ENCODE measurements around the gene DIAPH3. TPM values are rescaled to one million over a fixed set of nuclear protein-coding genes. Genes with fewer than 3 reads are reported as not detected.

Gene DIAPH3
- total RNA-seq, 1 experiment from 2014 or later, result 27.6 TPM

GRCh38 chr13:60019119-60019993, 144.4 kb downstream of the DIAPH3 start (continued):
- TF ChIP-seq ZNF396 (CRISPR knock-in tag; IDR thresholded peaks at IDR 0.05; ENCODE audit: borderline replicate concordance), result no peak
- TF ChIP-seq HMGA2 (CRISPR knock-in tag; IDR thresholded peaks at IDR 0.05), result no peak
- TF ChIP-seq GABPB1 (CRISPR knock-in tag; IDR thresholded peaks at IDR 0.05), result no peak

GRCh38 chr13:60018536-60018935, 145.2 kb downstream of the DIAPH3 start:
- Mint-ChIP-seq H3K4me1 (no peaks in the 10 kb centered on the region), H3K4me3 (no peak overlapping the region), H3K27me3 (ENCODE audit: low read depth) (no peaks in the 10 kb centered on the region), H3K27ac (no peak overlapping the region), H3K9me3 (no peaks in the 10 kb centered on the region), H3K36me3 (no peaks in the 10 kb centered on the region)
- ATAC-seq (no peak), DNase-seq (ENCODE audit: low spot score) (no peak)
- ChIA-PET POLR2A (no interaction called here), CTCF (no interaction called here)
- no peak for TF ChIP-seq ATF2 (CRISPR knock-in tag; IDR thresholded peaks at IDR 0.05; ENCODE audit: borderline replicate concordance, low read depth)
- no peak for TF ChIP-seq KAT7 (CRISPR knock-in tag; IDR thresholded peaks at IDR 0.05; ENCODE audit: borderline replicate concordance)
- TF ChIP-seq TP53 (CRISPR knock-in tag; IDR thresholded peaks at IDR 0.05), result no peak
- TF ChIP-seq, protein P1, sequence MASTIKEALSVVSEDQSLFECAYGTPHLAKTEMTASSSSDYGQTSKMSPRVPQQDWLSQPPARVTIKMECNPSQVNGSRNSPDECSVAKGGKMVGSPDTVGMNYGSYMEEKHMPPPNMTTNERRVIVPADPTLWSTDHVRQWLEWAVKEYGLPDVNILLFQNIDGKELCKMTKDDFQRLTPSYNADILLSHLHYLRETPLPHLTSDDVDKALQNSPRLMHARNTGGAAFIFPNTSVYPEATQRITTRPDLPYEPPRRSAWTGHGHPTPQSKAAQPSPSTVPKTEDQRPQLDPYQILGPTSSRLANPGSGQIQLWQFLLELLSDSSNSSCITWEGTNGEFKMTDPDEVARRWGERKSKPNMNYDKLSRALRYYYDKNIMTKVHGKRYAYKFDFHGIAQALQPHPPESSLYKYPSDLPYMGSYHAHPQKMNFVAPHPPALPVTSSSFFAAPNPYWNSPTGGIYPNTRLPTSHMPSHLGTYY (CRISPR knock-in tag; IDR thresholded peaks at IDR 0.05), result no peak
- no peak for TF ChIP-seq ZSCAN18 (CRISPR knock-in tag; IDR thresholded peaks at IDR 0.05)
- TF ChIP-seq E2F4 (CRISPR knock-in tag; IDR thresholded peaks at IDR 0.05; ENCODE audit: borderline replicate concordance, low read depth), result no peak
- TF ChIP-seq NFATC4 (CRISPR knock-in tag; IDR thresholded peaks at IDR 0.05), result no peak
- no peak for TF ChIP-seq NR2C2 (CRISPR knock-in tag; IDR thresholded peaks at IDR 0.05)
- TF ChIP-seq PREB (CRISPR knock-in tag; IDR thresholded peaks at IDR 0.05; ENCODE audit: borderline replicate concordance), result no peak
- no peak for TF ChIP-seq SP1 (CRISPR knock-in tag; conservative IDR thresholded peaks at IDR 0.05)
- no peak for TF ChIP-seq OVOL2 (CRISPR knock-in tag; IDR thresholded peaks at IDR 0.05; ENCODE audit: borderline replicate concordance)

DNA sequence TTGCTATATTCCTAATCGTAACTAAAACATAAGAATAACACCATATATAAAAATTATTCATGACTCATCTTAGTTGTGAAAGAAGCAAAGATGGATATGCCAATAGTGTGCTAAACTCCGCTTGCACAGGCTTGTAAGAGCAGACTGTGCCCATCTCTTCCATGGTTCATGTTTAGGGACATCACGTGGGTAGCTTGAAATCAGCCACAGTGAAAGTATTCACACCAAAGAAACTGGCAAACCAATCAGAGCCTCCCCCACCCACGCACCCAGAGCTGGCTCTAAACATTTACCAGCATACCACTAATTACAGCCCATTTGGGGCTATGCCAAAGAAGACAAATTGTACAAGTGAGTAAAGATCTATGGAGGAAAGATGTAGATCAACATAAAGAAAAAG, 147.5 kb downstream of the DIAPH3 start:
- no peaks in the 10 kb centered on the region for H3K9me3 Mint-ChIP-seq
- TF ChIP-seq, protein P1 (CRISPR knock-in tag; IDR thresholded peaks at IDR 0.05), result no peak
- TF ChIP-seq E2F4 (CRISPR knock-in tag; IDR thresholded peaks at IDR 0.05; ENCODE audit: borderline replicate concordance, low read depth) (no peak), FOXJ3 (CRISPR knock-in tag; IDR thresholded peaks at IDR 0.05; ENCODE audit: borderline replicate concordance) (no peak), PRRX2 (CRISPR knock-in tag; IDR thresholded peaks at IDR 0.05) (no peak), ZNF232 (CRISPR knock-in tag; IDR thresholded peaks at IDR 0.05) (no peak), MYBL2 (CRISPR knock-in tag; IDR thresholded peaks at IDR 0.05) (no peak), NFE2L1 (CRISPR knock-in tag; IDR thresholded peaks at IDR 0.05) (no peak), ZNF263 (CRISPR knock-in tag; IDR thresholded peaks at IDR 0.05; ENCODE audit: low read depth) (no peak)
- TF ChIP-seq, protein P2, sequence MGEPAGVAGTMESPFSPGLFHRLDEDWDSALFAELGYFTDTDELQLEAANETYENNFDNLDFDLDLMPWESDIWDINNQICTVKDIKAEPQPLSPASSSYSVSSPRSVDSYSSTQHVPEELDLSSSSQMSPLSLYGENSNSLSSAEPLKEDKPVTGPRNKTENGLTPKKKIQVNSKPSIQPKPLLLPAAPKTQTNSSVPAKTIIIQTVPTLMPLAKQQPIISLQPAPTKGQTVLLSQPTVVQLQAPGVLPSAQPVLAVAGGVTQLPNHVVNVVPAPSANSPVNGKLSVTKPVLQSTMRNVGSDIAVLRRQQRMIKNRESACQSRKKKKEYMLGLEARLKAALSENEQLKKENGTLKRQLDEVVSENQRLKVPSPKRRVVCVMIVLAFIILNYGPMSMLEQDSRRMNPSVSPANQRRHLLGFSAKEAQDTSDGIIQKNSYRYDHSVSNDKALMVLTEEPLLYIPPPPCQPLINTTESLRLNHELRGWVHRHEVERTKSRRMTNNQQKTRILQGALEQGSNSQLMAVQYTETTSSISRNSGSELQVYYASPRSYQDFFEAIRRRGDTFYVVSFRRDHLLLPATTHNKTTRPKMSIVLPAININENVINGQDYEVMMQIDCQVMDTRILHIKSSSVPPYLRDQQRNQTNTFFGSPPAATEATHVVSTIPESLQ (CRISPR knock-in tag; IDR thresholded peaks at IDR 0.05), result no peak

More for the DNA sequence above, 147.5 kb downstream of the DIAPH3 start:
- CTCF ChIA-PET, result no interaction called here
- DNase-seq (ENCODE audit: low spot score) (no peak), ATAC-seq (no peak)
- H3K27ac Mint-ChIP-seq, result no peak overlapping the region
- H3K27me3 Mint-ChIP-seq (ENCODE audit: low read depth), result no peaks in the 10 kb centered on the region
- POLR2A ChIA-PET, result no interaction called here
- H3K36me3 Mint-ChIP-seq, result no peaks in the 10 kb centered on the region
- no peak overlapping the region for H3K4me3 Mint-ChIP-seq
- H3K4me1 Mint-ChIP-seq, result no peaks in the 10 kb centered on the region

Measured in WTC11 (cell line).